Neural cell (in vitro differentiated cells): Measurements from ENCODE around the gene PTPRZ1. TPM values are rescaled to one million over a fixed set of nuclear protein-coding genes. Genes with fewer than 3 reads are reported as not detected.

Source experiments
- H2AFZ ChIP-seq: fragments of 200-600, 300-800 bp; sonication (generic), shearing (Covaris generic); 2 replicates; pipeline ENCODE4 v1.6.0; 2014; ENCODE audit warnings: low read depth, mild to moderate bottlenecking, antibody characterized with exemption, low read length, moderate library complexity
- H3F3A ChIP-seq: fragments of 200-600 bp; shearing (Covaris generic); 2 replicates; pipeline ENCODE4 v1.6.1; 2016; ENCODE audit warnings: mild to moderate bottlenecking, moderate library complexity, mixed read lengths, antibody characterized with exemption, low read length; ENCODE audit not compliant: insufficient read depth, poor library complexity, severe bottlenecking
- H3K27ac ChIP-seq: fragments of 200-600, 300-800 bp; sonication (generic), shearing (Covaris generic); 2 replicates; pipeline ENCODE4 v1.5.1; 2014; ENCODE audit warnings: mild to moderate bottlenecking, low read length, moderate library complexity
- H3K27me3 ChIP-seq: fragments of 300-800, 200-600 bp; sonication (generic), shearing (Covaris generic); 2 replicates; pipeline ENCODE4 v1.6.0; 2014; ENCODE audit warnings: mild to moderate bottlenecking, low read depth, low read length, moderate library complexity; ENCODE audit not compliant: insufficient read depth
- H3K36me3 ChIP-seq: fragments of 300-800, 200-600 bp; sonication (generic), shearing (Covaris generic); 2 replicates; pipeline ENCODE4 v1.5.1; 2014; ENCODE audit warnings: mild to moderate bottlenecking, antibody characterized with exemption, low read length, moderate library complexity; ENCODE audit not compliant: insufficient read depth
- H3K4me2 ChIP-seq: fragments of 300-800, 200-600 bp; sonication (generic), shearing (Covaris generic); 2 replicates; pipeline ENCODE4 v1.6.0; 2014; ENCODE audit warnings: mild to moderate bottlenecking, low read length
- H3K4me3 ChIP-seq: fragments of 300-800, 200-600 bp; sonication (generic), shearing (Covaris generic); 2 replicates; pipeline ENCODE4 v1.5.1; 2014; ENCODE audit warnings: mild to moderate bottlenecking, low read length, moderate library complexity
- H3K79me2 ChIP-seq: fragments of 200-600 bp; shearing (Covaris generic); replicated peaks from 2 replicates; pipeline ENCODE4 v1.6.0; 2014; ENCODE audit warnings: mild to moderate bottlenecking, low read length, moderate library complexity; ENCODE audit not compliant: insufficient read depth
- H3K9ac ChIP-seq: fragments of 300-800, 200-600 bp; sonication (generic), shearing (Covaris generic); 2 replicates; pipeline ENCODE4 v1.6.1; 2016; ENCODE audit warnings: mild to moderate bottlenecking, low read length, mixed read lengths
- H3K9me2 ChIP-seq: fragments of 200-600 bp; shearing (Covaris generic); 2 replicates; pipeline ENCODE4 v1.6.1; 2016; ENCODE audit warnings: mild to moderate bottlenecking, low read length, mixed read lengths; ENCODE audit not compliant: insufficient read depth
- H3K9me3 ChIP-seq: fragments of 200-600, 300-800 bp; sonication (generic), shearing (Covaris generic); 2 replicates; pipeline ENCODE4 v1.6.1; 2016; ENCODE audit warnings: mild to moderate bottlenecking, mixed run types, low read length, moderate library complexity, mixed read lengths
- H4K20me1 ChIP-seq: fragments of 200-600 bp; shearing (Covaris generic); 2 replicates; pipeline ENCODE4 v1.6.1; 2016; ENCODE audit warnings: mild to moderate bottlenecking, mixed run types; ENCODE audit not compliant: insufficient read depth
- CTCF ChIP-seq: fragments of 450-650 bp; IDR thresholded peaks from 2 replicates; pipeline ENCODE4 v1.5.1; 2014; ENCODE audit warnings: antibody characterized with exemption, mild to moderate bottlenecking, moderate library complexity; ENCODE audit not compliant: poor library complexity, severe bottlenecking
- EP300 ChIP-seq: fragments of 450-650 bp; conservative IDR thresholded peaks from 2 replicates; pipeline ENCODE4 v1.6.1; 2014; ENCODE audit warnings: antibody characterized with exemption, mild to moderate bottlenecking, moderate library complexity; ENCODE audit not compliant: poor library complexity, severe bottlenecking
- EZH2 ChIP-seq: fragments of 200-600, 300-800 bp; shearing (Covaris generic), sonication (generic); IDR thresholded peaks from 2 replicates; pipeline ENCODE4 v1.6.1; 2014; ENCODE audit warnings: antibody characterized with exemption, low read length, borderline replicate concordance, mild to moderate bottlenecking; ENCODE audit not compliant: insufficient read depth, poor library complexity, severe bottlenecking
- MXI1 ChIP-seq: fragments of 450-650 bp; conservative IDR thresholded peaks from 2 replicates; pipeline ENCODE4 v1.6.1; 2014; ENCODE audit warnings: antibody characterized with exemption, mild to moderate bottlenecking; ENCODE audit not compliant: poor library complexity, severe bottlenecking
- POLR2AphosphoS5 ChIP-seq: IDR thresholded peaks from 2 replicates; pipeline ENCODE4 v1.6.1; 2012
- RAD21 ChIP-seq: fragments of 450-650 bp; conservative IDR thresholded peaks from 2 replicates; pipeline ENCODE4 v1.6.1; 2014; ENCODE audit warnings: antibody characterized with exemption, mild to moderate bottlenecking, moderate library complexity
- SMC3 ChIP-seq: fragments of 450-650 bp; conservative IDR thresholded peaks from 2 replicates; pipeline ENCODE4 v1.6.1; 2014; ENCODE audit warnings: antibody characterized with exemption, mild to moderate bottlenecking, moderate library complexity; ENCODE audit not compliant: poor library complexity
- TAF1 ChIP-seq: IDR thresholded peaks from 2 replicates; pipeline ENCODE4 v1.6.1; 2012; ENCODE audit warnings: low read depth
- polyA plus RNA-seq: library from polyadenylated mRNA; depleted of rRNA; stranded (reverse); fragments of >200 nt; gene quantifications from 2 replicates; pipeline ENCODE4 v1.2.3, GENCODE V29; 2014
- TF ChIP-seq, protein P1 (sequence below): IDR thresholded peaks from 2 replicates; pipeline ENCODE4 v1.6.1; 2012; ENCODE audit warnings: borderline replicate concordance

PTPRZ1 gene
- polyA plus RNA-seq, 1 donor from 2014 or later: 11.8 TPM

DNA sequence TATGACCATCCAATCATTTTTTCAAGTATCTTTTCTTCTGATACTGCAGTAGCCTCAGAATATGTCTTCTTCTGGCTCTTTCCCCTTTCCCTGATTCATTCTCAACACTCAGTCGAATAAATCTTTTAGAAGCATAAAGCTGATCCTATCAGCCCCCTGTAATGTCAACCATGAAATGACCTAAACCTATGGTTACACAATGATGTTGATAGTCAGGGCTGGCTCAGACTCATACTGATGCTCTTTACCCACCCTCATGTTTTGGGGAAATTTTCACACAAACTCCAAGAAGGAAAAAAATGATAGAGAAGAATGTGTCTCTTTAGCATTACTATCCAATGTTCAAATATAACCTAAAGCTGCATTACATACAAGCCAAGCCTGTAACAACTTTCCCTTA lies 195.1 kb downstream of the PTPRZ1 start:
- Histone ChIP-seq H3K4me2 (no peak overlapping the region), H3K9me2 (no peaks in the 10 kb centered on the region), H4K20me1 (no peaks in the 10 kb centered on the region), H3K27me3 (no peaks in the 10 kb centered on the region), H3F3A (no peaks in the 10 kb centered on the region), H3K4me3 (no peak overlapping the region), H3K9me3 (no peaks in the 10 kb centered on the region), H2AFZ (no peak overlapping the region), H3K79me2 (no peaks in the 10 kb centered on the region), H3K36me3 (no peaks in the 10 kb centered on the region), H3K9ac (no peak overlapping the region), H3K27ac (no peak overlapping the region)
- TF ChIP-seq CTCF (no peak), EZH2 (no peak), POLR2AphosphoS5 (no peak), EP300 (no peak), TAF1 (no peak), SMC3 (no peak), MXI1 (no peak)
- TF ChIP-seq, protein P1, sequence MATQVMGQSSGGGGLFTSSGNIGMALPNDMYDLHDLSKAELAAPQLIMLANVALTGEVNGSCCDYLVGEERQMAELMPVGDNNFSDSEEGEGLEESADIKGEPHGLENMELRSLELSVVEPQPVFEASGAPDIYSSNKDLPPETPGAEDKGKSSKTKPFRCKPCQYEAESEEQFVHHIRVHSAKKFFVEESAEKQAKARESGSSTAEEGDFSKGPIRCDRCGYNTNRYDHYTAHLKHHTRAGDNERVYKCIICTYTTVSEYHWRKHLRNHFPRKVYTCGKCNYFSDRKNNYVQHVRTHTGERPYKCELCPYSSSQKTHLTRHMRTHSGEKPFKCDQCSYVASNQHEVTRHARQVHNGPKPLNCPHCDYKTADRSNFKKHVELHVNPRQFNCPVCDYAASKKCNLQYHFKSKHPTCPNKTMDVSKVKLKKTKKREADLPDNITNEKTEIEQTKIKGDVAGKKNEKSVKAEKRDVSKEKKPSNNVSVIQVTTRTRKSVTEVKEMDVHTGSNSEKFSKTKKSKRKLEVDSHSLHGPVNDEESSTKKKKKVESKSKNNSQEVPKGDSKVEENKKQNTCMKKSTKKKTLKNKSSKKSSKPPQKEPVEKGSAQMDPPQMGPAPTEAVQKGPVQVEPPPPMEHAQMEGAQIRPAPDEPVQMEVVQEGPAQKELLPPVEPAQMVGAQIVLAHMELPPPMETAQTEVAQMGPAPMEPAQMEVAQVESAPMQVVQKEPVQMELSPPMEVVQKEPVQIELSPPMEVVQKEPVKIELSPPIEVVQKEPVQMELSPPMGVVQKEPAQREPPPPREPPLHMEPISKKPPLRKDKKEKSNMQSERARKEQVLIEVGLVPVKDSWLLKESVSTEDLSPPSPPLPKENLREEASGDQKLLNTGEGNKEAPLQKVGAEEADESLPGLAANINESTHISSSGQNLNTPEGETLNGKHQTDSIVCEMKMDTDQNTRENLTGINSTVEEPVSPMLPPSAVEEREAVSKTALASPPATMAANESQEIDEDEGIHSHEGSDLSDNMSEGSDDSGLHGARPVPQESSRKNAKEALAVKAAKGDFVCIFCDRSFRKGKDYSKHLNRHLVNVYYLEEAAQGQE: no peak

DNA sequence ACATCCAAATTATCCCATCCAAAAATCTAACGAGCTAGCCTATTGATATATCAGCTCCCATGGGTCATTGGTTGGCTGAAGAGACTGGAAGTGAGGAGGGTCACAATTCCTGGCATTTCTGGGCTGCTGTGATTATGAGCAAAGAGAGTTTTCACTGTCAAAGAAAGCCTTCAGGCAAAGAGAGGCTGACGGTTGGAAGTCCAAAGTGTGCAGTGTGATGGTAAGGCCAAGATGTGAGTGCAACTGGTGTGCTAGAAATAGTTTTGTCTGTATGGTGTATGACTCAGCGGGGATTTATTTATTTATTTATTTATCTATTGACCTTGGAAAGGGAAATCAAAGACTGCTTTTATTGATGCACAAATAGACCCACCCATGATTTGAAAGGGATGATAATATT lies 196.0 kb downstream of the PTPRZ1 start:
- Histone ChIP-seq H3K27me3 (no peaks in the 10 kb centered on the region), H3F3A (no peaks in the 10 kb centered on the region), H3K9ac (no peak overlapping the region), H3K9me2 (no peaks in the 10 kb centered on the region), H4K20me1 (no peaks in the 10 kb centered on the region), H2AFZ (no peak overlapping the region), H3K27ac (no peak overlapping the region), H3K79me2 (no peaks in the 10 kb centered on the region), H3K4me2 (no peak overlapping the region), H3K4me3 (no peak overlapping the region), H3K36me3 (no peaks in the 10 kb centered on the region), H3K9me3 (no peaks in the 10 kb centered on the region)
- TF ChIP-seq MXI1: no peak
- no peak for TF ChIP-seq TAF1
- TF ChIP-seq POLR2AphosphoS5: no peak
- no peak for TF ChIP-seq EZH2
- no peak for TF ChIP-seq CTCF
- TF ChIP-seq, protein P1: no peak
- TF ChIP-seq RAD21: no peak
- TF ChIP-seq SMC3: no peak
